GM12874 (cell line): ENCODE data around the gene TRIM44.

Source experiments
- TF ChIP-seq, protein P1 (sequence below): IDR thresholded peaks from 2 replicates; pipeline ENCODE4 v1.5.1; 2011; ENCODE audit warnings: low read depth, mild to moderate bottlenecking, control low read depth, low read length, moderate library complexity; ENCODE audit not compliant: insufficient read depth

TRIM44 gene

GRCh38 chr11:35866601-35867000, 204.0 kb downstream of the TRIM44 start:
- TF ChIP-seq, protein P1, sequence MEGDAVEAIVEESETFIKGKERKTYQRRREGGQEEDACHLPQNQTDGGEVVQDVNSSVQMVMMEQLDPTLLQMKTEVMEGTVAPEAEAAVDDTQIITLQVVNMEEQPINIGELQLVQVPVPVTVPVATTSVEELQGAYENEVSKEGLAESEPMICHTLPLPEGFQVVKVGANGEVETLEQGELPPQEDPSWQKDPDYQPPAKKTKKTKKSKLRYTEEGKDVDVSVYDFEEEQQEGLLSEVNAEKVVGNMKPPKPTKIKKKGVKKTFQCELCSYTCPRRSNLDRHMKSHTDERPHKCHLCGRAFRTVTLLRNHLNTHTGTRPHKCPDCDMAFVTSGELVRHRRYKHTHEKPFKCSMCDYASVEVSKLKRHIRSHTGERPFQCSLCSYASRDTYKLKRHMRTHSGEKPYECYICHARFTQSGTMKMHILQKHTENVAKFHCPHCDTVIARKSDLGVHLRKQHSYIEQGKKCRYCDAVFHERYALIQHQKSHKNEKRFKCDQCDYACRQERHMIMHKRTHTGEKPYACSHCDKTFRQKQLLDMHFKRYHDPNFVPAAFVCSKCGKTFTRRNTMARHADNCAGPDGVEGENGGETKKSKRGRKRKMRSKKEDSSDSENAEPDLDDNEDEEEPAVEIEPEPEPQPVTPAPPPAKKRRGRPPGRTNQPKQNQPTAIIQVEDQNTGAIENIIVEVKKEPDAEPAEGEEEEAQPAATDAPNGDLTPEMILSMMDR: no peak
